GM21619 (cell line): ENCODE measurements around the gene OSCP1.

ENCODE experiments used
- ATAC-seq: cut with Tn5 transposase; IDR thresholded peaks from one replicate; pipeline ENCODE4 v1.9.1; 2021; ENCODE audit not compliant: unreplicated experiment

The OSCP1 gene

GRCh38 chr1:36475341-36475740 lies 25.1 kb upstream of the OSCP1 start:
- no peak for ATAC-seq

GRCh38 chr1:36472656-36473055 lies 22.4 kb upstream of the OSCP1 start:
- ATAC-seq = no peak

DNA sequence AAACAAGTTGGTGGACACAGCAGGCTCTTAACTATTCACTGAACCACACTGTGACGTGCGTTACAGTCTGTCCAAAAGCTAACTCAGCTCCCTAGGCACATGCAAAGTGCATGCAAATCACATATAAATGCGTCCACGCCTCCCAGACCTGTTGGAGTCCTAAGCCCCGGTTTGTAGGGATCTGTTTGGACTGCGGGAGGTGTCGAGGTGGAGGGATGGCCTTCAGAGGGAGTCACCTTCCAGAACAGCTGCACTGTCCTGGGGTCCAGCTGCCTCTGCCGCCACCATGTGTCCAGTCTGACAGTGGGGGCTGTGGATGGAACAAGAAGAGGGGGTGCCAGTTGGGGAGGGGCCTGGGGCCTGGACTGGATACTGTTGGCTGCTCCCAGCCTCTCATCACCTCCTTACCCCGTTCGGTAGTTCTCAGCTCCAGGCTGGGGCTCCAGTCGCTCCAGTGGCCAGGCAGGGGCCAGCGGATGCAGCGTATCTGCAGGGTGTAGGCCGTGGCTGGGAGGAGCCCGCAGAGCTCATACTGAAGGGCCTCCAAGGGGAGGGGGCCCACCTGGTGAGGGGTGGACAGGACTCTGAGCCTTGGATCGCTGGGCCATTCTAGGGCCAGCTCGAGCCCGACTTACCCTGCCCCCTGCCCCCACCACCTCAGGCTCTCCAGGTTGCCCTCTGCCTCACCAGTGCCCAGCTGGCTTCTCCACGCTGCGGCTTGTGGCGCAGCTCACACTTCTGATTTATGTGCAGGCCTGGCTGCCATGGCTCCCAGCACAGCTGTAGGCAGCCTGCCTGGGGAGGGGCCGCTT lies 21.8 kb upstream of the OSCP1 start:
- no peak for ATAC-seq

GRCh38 chr1:36469163-36469562 lies 18.9 kb upstream of the OSCP1 start:
- ATAC-seq = no peak

DNA sequence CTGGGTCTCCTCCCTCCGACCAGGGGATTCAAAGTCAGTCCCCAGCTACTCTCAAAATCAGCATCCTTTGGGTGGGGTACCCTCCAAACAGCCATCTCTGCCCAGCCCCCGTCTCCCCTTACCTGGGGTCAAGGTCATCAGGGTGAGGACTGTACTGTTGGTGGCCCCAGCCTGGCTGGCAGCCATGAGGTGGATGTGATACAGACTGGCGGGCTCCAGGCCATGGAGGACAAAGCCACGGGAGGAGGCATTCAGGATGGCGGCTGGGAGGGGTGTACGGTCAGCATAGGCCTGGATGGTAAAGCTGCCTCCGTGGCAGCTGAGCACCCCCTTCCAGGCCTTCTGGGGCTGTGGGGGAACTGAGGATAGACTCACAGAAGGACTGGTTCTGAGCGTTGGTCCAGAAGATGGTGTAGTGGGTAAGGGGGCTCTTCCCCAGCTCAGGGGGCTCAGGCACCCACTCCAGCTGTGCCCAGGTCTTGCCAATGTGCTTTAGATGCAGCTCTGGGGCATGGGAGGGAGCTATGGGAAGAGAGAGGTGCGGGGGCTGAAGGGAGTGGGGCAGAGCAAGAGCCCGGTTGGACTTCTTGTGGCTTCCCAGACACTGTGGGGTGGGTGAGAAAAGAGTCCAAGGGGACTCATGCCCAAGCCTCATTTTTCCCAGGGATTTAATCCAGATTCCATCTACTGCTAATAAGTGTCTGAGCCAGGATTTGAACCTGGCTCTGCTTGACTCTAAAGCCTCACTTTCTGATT lies 17.6 kb upstream of the OSCP1 start:
- ATAC-seq = no peak

GRCh38 chr1:36467027-36467410 lies 16.8 kb upstream of the OSCP1 start:
- ATAC-seq = no peak

GRCh38 chr1:36466370-36467026 lies 16.2 kb upstream of the OSCP1 start:
- ATAC-seq = no peak

- no peak for ATAC-seq
These were observed 15.6 kb upstream of the OSCP1 start for GRCh38 chr1:36465731-36466369.

- peak; percentile 36 for ATAC-seq
These were observed 14.5 kb upstream of the OSCP1 start for GRCh38 chr1:36464605-36465393.

DNA sequence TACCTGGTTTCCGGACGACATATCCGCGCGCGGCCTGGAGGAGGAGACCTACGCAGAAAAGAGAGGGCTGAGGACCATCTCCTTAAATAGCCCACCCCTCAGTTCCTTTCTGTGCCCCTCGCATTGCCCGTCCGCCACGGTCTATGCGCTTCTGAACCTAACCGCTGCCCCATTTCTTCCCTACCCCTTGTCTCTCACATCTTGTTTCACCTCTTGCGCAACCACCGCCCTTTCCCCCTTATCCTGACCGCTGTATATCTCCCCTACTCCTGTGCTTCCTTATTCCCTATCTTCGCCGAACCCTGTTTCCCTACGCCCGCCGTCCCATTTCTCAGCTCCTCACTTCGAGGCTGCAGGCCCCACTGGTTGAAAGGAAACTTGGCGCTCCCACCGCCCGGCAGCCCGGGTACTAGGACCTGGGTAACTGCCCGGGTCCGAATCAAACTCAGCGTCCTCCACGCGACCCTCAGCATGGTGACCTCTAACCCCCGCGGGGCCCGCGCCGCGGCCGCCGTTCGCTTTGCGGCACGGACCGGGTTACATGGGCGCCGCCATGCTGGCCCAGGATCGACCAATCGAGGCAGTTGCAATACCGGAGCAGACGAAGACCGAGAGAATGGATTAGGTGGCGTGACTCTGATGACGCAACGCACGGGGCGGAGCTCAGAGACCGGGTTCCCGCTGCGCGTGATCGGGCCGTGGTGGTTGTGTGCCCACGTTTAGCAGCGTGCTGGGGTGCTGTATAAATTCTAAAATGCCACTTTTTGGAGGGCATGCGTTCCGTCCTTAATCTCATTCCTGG lies 13.8 kb upstream of the OSCP1 start, which contains the start of gene MRPS15:
TSS of gene MRPS15 (minus strand) at position 582 of the 802 bp plus-strand sequence. CDS start at position 473, 109 bp downstream.
- ATAC-seq = peak; percentile 97

DNA sequence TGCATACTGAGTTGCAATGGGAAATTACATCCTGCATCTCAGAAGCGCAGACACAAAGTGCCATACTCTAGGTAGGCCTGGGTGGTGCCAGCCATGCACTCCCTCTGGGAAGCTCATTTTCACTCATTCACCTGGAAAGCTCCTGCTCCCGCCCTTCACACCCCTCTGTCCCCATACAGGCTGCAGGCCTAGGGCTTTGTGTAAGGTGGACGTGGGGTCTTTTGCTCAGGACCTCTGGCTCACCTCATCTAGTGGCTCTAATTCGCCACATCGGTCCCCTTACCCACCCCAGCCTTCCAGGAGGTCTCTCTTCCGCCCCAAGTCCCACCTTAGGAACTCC lies 13.2 kb upstream of the OSCP1 start:
- ATAC-seq = no peak

- no peak for ATAC-seq
These were observed 8.7 kb upstream of the OSCP1 start for GRCh38 chr1:36458910-36459309.

DNA sequence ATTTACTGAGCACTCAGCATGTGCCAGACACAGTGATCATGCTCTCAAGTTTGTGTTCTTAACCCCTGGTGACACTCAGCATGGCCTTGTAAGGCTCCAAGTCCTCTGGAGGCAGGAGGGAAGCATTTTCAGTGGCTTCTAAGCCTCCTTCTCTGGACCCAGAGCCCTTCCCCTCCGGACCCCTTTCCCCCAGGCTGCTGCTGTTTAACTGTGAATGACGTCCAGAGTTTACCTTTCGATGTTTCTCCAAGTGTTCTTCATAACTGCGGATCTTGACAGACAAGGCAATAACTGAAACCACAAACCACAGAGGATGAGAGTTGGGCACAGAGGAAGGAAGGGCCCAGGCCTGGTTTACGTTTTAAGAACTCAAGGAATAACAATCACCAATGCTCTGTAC lies 7.4 kb upstream of the OSCP1 start:
- no peak for ATAC-seq

DNA sequence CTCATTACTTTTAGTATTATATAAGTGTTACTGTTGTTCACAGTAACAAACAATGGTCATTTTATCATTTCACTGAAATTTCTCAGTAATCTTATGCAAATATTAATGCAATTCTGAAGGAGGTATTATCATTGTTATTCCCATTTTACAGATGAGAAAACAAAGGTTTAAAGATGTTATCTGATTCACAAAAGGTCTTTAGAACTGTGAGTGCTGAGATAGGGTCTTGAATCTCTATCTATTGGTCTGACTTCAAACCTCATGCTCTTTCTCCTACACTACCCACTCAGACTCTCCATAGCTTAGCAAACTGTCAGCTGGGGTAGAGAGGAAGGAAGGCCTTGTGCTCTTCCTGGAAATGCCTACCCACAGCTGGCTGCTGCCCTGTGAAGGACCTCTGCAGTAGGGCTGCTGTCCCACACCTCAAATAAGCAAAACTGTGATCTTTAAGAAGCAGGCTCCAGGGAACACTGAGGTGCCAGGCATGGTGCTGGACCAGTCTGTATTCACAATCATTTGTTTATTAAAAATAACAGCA lies 6.2 kb upstream of the OSCP1 start:
- no peak for ATAC-seq

GRCh38 chr1:36455386-36455785 lies 5.1 kb upstream of the OSCP1 start:
- ATAC-seq = no peak

- no peak for ATAC-seq
These were observed 3.5 kb upstream of the OSCP1 start for GRCh38 chr1:36453600-36454388.

- no peak for ATAC-seq
These were observed 2.8 kb upstream of the OSCP1 start for GRCh38 chr1:36453051-36453450.

DNA sequence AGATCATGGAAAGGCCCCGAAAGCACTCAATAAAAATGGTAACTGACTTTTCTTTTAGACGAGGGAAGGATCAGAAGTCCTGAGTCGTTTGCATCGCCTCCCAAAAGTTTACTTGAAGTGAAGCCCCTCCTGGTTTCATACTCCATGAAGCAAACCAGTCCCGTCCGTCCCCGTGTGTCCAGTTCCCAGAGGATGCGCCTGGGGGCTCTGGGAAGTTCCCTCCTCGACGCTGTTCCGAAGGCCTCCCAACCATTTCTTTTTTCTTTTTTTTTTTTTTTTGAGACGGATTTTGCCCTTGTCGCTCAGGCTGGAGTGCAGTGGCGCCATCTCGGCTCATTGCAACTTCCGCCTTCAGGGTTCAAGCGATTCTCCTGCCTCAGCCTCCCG lies 661 bp upstream of the OSCP1 start:
- ATAC-seq = no peak
